ENCODE results near the gene GAB3.

The GAB3 gene

GRCh38 chrX:154779261-154779660 lies 28.4 kb upstream of the GAB3 start (continued):
- TF ChIP-seq TSHZ2 (CRISPR knock-in tag; IDR thresholded peaks at IDR 0.05) (no peak), CSRNP3 (CRISPR knock-in tag; IDR thresholded peaks at IDR 0.05) (no peak), ZFP3 (CRISPR knock-in tag; IDR thresholded peaks at IDR 0.05) (no peak), OSR1 (CRISPR knock-in tag; IDR thresholded peaks at IDR 0.05) (no peak), GLIS3 (CRISPR knock-in tag; IDR thresholded peaks at IDR 0.05) (no peak), TOX (CRISPR knock-in tag; IDR thresholded peaks at IDR 0.05; ENCODE audit: borderline replicate concordance) (no peak), ARNTL (CRISPR knock-in tag; IDR thresholded peaks at IDR 0.05; ENCODE audit: borderline replicate concordance, low read depth) (no peak), RARB (CRISPR knock-in tag; IDR thresholded peaks at IDR 0.05) (no peak), POU6F1 (CRISPR knock-in tag; IDR thresholded peaks at IDR 0.05; ENCODE audit: borderline replicate concordance, low read depth) (no peak), CSDC2 (CRISPR knock-in tag; IDR thresholded peaks at IDR 0.05) (no peak)

GRCh38 chrX:154776753-154777152 lies 25.9 kb upstream of the GAB3 start:
- TF ChIP-seq CSDC2 (CRISPR knock-in tag; IDR thresholded peaks at IDR 0.05), result no peak
- TF ChIP-seq RARB (CRISPR knock-in tag; IDR thresholded peaks at IDR 0.05), result no peak
- TF ChIP-seq TOX (CRISPR knock-in tag; IDR thresholded peaks at IDR 0.05; ENCODE audit: borderline replicate concordance), result no peak
- TF ChIP-seq ZNF8 (CRISPR knock-in tag; IDR thresholded peaks at IDR 0.05), result no peak
- no peak for TF ChIP-seq ESRRG (CRISPR knock-in tag; IDR thresholded peaks at IDR 0.05)
- no peak for TF ChIP-seq ARNTL (CRISPR knock-in tag; IDR thresholded peaks at IDR 0.05; ENCODE audit: borderline replicate concordance, low read depth)
- no peak for TF ChIP-seq SNAI2 (CRISPR knock-in tag; IDR thresholded peaks at IDR 0.05)
- no peak for TF ChIP-seq PATZ1 (CRISPR knock-in tag; IDR thresholded peaks at IDR 0.05; ENCODE audit: borderline replicate concordance)
- no peak for TF ChIP-seq PPARA (CRISPR knock-in tag; IDR thresholded peaks at IDR 0.05; ENCODE audit: borderline replicate concordance)
- no peak for TF ChIP-seq TSHZ2 (CRISPR knock-in tag; IDR thresholded peaks at IDR 0.05)
- no peak for TF ChIP-seq ZFP3 (CRISPR knock-in tag; IDR thresholded peaks at IDR 0.05)
- TF ChIP-seq ZFP30 (CRISPR knock-in tag; IDR thresholded peaks at IDR 0.05), result no peak
- TF ChIP-seq ISL1 (CRISPR knock-in tag; IDR thresholded peaks at IDR 0.05), result no peak
- ATAC-seq, result no peak

- peak; percentile 49 for ATAC-seq
- TF ChIP-seq ZNF8 (CRISPR knock-in tag; IDR thresholded peaks at IDR 0.05), result no peak
- TF ChIP-seq ISL1 (CRISPR knock-in tag; IDR thresholded peaks at IDR 0.05), result no peak
- no peak for TF ChIP-seq ZC3H10 (CRISPR knock-in tag; IDR thresholded peaks at IDR 0.05)
- no peak for TF ChIP-seq CREB5 (CRISPR knock-in tag; IDR thresholded peaks at IDR 0.05; ENCODE audit: low read depth)
- TF ChIP-seq ZFP30 (CRISPR knock-in tag; IDR thresholded peaks at IDR 0.05), result no peak
These were observed 24.8 kb upstream of the GAB3 start for GRCh38 chrX:154775419-154776349.
